Stimulated activated CD8-positive, alpha-beta memory T cell treated with anti-CD3 and anti-CD28 coated beads, Interleukin-4, amount 100 ng/mL, for 48 hours (primary cell): ENCODE data around the gene MAST1.
"Not testable (repeated sequence)": the region's sequence is repeated elsewhere in the genome, so short reads cannot be mapped to it uniquely, and the experiment has no call there.

Experiments used
- DNase-seq: peaks from one replicate; pipeline ENCODE4 v3.0.0-alpha.2; 2020

MAST1 gene

DNA sequence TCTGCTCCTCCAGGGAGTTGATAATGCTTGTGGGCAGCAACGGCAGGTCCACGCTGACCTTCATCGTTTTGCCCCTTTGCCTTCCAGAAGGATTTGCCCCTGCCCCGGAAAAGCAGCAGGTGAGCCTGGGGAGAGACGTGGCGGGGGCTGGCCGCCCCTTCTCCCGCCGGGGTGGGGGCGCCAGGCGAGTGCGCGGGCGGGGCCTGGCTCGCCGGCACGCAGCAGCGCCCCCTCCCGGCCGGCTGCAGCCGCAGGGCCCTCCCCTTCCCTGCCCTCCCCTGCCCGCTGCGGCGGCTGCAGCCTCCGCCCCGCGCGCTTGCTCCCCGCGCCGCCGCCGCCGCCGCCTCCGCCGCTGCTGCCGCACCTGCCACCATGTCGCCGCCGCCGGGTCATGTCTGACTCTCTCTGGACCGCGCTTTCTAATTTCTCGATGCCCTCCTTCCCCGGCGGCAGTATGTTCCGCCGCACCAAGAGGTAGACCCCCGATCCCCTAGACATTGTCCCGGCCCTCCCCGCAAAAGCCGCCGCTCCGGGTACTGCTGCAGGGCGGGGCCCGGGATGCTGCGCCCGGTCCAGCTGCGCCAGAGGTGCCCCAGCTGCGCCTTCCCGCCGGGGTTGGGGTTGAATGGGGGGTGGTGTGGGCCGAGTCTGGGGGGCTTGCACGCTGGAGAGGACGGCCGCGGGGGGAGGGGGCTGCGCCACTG lies at the start of gene MAST1:
TSS of gene MAST1 (plus strand) at position 334 of the 704 bp plus-strand sequence. CDS start at position 392, 58 bp downstream.
- peak; percentile 72 for DNase-seq

GRCh38 chr19:12788682-12789097 lies 49.6 kb upstream of the MAST1 start:
- peak; percentile 69 for DNase-seq

DNA sequence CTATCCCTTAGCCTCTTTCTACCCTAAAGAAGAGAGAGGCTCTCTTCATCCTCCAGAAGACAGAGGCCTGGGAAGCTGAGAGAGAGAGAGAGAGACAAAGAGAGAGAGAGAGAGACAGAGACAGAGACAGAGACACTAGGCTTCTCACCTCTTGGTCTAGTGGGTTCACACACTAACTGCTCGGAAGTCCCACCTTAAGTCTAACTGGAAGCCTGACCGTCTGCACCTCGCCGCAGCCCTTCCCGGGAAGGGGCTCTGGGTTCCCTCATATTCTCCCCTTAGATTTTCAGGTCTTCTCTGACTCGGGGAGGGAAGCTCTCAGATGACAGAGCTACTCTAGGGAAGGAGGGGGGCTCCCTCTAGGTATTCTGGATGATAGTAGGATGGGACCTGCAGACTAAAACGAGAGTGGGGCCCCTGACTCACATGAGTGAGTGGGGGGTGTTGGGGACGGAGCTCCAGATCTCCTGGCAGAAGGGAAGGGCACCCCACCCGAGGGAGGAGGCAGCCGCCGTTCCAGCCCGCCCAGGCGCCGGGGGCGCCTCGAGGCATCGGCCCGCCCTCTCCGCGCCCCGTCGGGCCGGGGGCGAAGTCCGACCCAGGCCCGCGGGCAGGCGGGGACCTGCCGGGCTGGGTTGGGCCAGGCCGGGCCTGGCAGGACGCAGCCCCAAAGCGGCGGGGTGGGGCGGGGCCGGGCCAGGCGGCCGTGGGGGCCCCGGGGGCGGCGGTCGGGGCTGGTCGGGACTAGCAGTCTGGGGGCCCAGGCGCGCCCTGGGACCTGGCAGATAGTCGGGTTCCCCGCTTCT lies 49.0 kb upstream of the MAST1 start:
- DNase-seq, result peak; percentile 64

DNA sequence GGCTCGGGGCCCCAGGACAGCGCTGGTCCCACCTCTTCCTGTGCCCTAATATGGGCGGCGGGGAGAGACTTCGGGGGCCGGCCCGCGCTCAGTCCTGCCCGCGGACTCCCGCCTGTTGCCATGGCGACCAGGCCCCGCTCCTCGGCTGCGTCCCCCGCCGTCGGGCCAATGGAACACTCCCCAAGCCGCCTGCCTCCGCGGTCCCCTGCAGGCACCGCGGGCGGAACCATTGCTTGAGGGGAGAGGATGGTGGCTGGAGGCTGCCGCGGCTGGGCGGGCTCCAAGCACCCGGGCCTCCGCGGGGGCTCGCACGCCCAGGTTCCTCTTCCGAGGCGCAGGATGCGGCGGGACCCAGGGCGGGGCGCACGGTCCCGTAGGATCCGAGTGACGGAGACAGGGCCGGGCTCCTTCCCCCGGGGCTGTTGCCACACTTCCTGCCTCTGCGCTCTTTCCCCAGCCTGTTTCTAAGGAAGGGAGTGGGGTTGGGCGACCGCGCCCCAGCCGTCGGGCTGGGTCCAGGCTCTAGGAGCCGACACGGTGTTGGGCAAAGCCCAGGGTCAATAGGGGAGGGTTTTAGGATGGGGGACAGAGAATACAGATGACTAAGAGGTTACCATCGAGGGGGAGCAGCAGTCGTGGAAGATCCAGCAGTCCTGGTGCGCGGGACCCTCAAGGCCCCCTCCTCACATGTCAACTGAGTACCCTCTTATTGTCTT lies 48.3 kb upstream of the MAST1 start:
- peak; percentile 97 for DNase-seq

GRCh38 chr19:12790628-12791344 lies 47.5 kb upstream of the MAST1 start:
- peak; percentile 45 for DNase-seq

GRCh38 chr19:12791345-12792050 lies 46.8 kb upstream of the MAST1 start, which contains the start of gene JUNB:
Gene JUNB (plus strand): TSS chr19:12791486. CDS start chr19:12791772, 286 bp downstream.
- DNase-seq, result peak; percentile 98

DNA sequence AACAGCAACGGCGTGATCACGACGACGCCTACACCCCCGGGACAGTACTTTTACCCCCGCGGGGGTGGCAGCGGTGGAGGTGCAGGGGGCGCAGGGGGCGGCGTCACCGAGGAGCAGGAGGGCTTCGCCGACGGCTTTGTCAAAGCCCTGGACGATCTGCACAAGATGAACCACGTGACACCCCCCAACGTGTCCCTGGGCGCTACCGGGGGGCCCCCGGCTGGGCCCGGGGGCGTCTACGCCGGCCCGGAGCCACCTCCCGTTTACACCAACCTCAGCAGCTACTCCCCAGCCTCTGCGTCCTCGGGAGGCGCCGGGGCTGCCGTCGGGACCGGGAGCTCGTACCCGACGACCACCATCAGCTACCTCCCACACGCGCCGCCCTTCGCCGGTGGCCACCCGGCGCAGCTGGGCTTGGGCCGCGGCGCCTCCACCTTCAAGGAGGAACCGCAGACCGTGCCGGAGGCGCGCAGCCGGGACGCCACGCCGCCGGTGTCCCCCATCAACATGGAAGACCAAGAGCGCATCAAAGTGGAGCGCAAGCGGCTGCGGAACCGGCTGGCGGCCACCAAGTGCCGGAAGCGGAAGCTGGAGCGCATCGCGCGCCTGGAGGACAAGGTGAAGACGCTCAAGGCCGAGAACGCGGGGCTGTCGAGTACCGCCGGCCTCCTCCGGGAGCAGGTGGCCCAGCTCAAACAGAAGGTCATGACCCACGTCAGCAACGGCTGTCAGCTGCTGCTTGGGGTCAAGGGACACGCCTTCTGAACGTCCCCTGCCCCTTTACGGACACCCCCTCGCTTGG lies 46.1 kb upstream of the MAST1 start:
- peak; percentile 81 for DNase-seq

- no peak for DNase-seq
Observed at GRCh38 chr19:12792853-12793289, 45.4 kb upstream of the MAST1 start.

DNA sequence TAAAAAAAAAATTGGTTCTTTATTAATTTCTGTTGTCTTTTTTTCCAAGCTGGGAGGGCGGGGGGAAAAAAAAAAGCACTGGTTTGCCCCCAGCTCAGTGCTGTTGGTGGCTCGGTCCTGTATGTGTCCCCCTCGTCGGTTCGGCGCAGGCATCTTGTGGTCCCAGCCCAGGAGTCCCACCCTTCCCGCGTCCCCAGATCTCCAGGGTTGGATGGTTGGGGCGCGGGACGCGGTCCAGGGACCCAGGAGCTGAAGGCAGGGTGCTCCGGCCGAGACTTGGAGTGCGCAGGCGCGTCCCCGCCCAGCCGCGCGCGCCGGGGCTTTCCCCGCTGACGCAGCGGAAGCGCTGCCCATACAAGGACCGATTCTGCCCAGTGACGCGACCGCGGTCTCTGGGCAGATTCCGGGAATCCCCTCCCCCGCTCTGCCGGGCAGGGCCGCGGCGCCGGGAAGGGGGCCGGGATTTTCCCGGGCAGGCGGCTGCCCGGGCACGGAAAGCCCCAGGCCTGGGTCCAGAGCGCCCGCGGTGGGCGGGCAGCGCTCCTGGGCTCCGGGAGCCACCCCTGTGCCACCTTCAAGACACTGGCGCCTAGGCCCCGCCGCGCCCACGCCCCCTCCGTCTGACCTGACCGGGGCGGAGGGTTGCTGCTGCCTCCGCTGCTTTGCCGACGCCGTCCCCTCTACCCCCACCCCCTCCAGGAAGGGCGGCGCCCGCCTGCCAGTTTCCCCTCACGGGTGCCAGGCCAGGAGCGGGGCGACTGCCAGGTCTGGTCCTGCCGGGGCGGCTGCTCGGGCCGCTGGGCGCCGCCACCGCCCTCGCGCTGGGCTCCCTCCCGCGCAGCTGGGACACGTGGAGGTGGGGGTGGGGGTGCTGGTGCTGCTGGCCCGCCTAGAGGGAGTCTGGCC lies 44.8 kb upstream of the MAST1 start:
- peak; percentile 94 for DNase-seq

DNA sequence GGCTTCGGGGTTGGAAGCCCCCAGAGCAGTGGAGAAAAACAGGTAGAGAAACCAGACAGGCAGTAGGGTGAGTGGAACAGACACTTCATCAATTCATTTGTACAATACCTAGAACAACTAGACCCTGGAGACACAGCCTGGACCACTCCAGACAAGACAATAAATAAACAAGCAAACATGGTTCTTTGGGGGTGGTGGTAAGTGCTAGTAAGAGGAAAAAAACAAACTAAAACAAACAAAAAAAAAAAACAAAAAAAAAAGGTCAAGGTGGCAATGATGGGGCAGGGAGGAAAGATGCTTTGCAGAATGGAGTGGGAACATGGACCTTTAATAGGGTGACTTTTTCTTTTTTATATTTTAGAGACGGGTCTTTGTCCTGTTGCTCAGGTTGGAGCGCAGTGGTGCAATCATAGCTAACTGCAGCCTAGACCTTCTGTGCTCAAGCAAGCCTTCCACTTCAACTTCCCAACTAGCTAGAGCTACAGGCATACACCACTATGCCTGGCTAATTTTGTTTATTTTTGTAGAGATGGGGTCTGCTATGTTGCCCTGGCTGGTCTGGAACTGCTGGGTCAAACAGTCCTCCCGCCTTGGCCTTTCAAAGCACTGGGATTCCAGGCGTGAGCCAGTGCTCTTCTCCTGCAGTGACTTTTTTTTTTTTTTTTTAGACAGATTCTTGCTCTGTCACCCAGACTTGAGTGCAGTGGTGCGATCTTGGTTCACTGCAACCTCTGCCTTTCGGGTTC lies 43.9 kb upstream of the MAST1 start:
- no peak for DNase-seq

DNA sequence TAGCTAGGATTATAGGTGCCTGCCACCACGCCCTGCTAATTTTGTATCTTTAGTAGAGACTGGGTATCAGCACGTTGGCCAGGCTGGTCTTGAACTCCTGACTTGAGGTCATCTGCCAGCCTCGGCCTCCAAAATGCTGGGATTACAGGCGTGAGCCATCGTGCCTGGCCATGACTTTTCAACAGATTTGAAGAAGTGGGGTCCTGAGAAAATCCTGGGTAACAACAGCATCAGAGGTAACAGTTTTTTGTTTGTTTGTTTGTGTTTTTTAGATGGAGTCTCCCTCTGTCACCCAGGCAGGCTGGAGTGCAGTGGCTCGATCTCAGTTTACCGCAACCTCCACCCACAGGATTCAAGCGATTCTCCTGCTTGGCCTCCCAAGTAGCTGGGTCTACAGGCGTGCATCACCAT lies 43.3 kb upstream of the MAST1 start:
- DNase-seq, result no peak

DNA sequence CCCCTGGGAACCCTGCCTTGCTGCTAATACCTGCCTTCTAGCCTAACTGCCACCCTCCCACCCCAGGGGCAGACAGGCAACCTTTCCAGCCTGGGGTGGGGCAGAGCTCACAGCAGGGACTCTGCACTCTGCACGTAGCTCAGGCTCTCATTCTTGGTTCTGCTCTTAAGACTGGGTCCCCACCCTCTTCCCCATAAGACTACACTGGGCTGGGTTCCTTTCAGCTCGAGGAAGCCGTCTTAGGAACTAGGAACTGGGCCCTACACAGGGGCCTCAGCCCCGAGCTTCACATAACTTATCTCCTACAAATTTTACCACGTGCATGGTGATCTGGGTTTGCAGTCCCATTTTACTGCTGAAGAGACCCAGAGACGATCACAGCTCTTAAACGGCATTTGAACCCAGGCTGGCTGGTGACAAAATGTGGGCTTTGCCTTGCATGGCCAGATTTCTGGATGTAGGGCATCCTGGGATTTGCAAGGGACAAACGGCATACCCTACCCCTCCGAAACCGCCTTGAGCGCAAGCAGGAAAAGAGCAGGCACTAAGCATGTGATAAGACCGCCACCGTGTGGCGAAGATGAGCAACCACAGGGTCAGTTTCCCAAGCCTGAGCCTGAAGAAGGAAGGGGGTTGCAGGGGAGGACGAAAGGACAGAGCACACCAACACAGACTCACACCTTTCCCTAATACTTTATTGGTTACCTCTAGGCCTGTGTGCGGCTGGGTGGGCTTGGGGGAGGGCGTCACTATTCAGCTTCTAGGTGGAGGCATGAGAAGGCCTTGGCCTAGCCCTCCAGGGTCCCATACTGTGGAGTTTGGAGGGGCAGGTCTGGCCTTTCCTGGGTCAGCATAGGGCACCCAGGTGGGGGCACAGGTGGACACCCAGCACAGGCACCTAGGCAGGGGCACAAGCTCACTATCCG lies 41.9 kb upstream of the MAST1 start:
- DNase-seq, result peak; percentile 83

GRCh38 chr19:12797141-12797587 lies 41.2 kb upstream of the MAST1 start:
- no peak for DNase-seq

- not testable (repeated sequence) for DNase-seq
Observed at GRCh38 chr19:12797607-12798006, 40.7 kb upstream of the MAST1 start.

- DNase-seq, result no peak
Observed at GRCh38 chr19:12799742-12800465, 38.4 kb upstream of the MAST1 start.

DNA sequence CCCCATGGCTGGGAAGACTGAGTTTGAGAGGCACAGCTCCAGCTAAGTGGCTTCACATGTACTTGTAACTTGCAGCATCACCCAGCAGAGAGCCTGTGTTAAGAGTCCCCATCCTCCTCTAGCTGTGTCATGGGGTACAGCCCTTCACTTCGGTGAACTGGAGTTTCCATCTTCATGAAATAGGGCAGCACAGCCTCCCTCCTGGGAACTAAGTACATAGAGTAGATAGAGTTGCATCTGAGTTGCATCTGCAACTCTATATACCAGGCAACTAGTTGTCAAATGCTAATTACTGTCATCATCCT lies 37.9 kb upstream of the MAST1 start:
- DNase-seq, result no peak

GRCh38 chr19:12800923-12801465 lies 37.3 kb upstream of the MAST1 start:
- DNase-seq, result peak; percentile 58
